SK-N-DZ (cell line): ENCODE data around the gene SMIM13.

Experiments
- DNase-seq: peaks from one replicate; pipeline ENCODE4 v3.0.0-alpha.2; 2015; ENCODE audit warnings: low spot score

The SMIM13 gene

GRCh38 chr6:11153447-11153846 lies 59.8 kb downstream of the SMIM13 start:
- no peak for DNase-seq

GRCh38 chr6:11155589-11155988 lies 62.0 kb downstream of the SMIM13 start:
- no peak for DNase-seq

DNA sequence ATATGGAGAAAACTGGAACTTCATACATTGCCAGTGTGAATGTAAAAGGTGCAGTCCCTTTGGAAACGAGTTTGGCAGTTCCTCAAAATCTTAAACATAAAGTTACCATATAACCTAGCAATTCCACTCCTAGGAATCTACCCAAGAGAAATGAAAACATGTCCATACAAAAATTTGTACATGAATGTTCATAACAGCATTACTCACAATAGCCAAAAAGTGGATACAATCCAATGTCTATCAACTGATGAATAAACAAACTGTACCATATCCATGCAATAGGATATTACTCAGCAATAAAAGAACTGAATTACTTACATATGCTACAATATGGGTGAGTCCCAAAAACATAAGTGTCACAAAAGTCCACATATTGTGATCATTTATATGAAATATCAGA lies 66.6 kb downstream of the SMIM13 start:
- no peak for DNase-seq

DNA sequence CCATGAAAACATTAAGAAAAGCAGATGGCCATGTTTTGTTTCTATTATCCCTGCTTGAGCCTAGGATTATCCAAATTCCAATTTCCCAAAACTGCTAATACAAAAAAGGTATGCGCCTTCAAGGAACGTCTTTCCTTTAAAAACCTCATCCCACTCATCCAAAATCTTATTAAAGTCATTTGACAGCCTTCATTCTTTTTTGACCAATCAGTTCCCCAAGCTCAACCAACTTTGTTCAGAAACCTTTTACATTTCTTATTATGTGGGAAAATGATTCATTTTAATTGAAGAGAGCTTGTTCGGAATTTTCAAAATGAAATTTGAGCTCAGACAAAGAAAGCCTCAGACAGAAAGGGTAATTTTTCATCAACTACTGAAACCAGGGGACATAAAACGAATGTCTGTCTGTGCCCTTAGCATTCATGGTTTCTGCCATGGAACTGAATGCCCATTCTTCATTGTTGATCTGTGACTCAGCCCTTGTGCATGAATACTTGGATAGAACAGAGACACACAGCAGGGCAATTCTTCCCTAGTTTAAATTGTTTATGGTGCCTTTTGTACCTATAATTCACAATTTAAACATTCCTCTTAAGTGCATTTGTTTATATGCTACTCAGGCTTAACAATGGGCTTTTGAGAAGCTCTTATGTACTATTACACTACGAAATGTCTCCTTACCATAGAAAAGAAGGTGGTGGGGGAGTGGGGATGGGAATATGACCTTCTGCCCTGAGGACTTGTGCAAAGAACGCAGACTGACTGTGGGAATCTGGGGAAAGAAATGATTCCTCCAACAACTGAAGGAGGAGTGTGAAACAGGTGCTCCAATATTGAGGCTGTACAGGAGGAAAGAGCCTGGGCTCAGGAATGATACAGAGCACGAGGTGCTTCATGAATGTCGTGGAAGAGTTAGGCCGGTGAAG lies 67.7 kb downstream of the SMIM13 start:
- DNase-seq, result no peak

- no peak for DNase-seq
These were observed 68.6 kb downstream of the SMIM13 start for GRCh38 chr6:11162262-11162661.

DNA sequence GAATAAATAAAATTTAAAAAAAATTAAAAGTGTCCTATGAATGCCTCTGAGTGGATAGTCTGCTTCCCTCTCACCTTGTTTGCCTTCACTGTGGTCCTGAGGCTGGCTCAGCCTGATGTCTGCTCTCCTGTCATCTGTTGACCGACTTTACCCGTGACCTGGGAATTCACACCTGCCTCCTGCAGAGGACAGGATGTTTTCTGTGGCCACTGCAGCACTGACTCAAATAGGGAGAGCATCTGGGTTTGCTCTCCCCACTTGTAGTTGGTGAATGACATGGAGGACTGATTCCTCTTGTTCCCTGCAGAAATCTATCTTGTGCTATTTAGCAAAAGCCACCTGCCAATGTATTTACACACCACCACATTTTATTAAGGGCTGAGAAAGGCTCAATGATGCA lies 70.3 kb downstream of the SMIM13 start:
- no peak for DNase-seq

GRCh38 chr6:11164717-11165646 lies 71.3 kb downstream of the SMIM13 start:
- DNase-seq, result no peak

DNA sequence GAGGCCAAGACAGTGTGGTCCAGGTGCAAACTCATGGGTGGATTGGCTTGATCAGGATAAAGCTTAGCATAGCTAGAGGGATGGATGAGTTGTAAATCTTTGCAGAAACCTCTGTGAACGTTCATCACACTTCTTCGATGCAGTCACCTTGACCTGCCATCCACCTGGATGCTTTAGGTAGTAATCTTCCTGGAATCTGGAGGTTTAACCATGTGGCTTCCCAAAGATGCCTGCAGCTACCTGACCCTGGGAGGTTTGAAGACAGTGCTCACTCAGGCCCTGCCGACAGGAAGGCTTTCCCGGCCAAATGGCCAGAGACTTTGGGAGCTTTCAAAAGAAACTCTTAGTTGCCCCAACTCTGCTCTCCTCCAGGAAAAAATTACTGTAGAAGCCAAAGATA lies 73.3 kb downstream of the SMIM13 start:
- no peak for DNase-seq

DNA sequence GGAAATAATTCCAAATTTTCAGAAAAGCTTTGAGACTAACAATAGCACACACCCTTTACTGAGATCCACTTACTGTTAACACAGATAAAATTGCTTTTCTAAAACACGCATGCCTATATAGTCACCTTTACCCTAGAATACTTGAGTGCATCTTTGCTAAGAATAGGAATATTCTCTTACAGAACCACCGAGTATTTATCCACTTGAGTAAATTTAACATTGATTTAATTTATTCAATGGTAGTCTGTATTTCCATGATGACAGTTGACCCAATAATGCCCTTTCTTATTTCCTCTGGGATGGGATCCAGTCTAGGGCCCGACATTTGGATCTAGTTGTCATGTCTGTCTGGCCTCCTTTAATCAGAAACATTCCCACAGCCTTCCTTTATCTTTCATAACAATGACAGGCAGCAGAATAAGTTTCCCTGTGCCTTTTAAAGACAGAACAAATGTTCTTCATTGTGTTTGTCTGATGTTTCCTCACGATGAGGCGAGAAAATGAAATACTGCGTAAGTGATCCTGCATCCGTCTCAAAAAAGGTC lies 74.5 kb downstream of the SMIM13 start:
- no peak for DNase-seq

GRCh38 chr6:11171952-11172351 lies 78.3 kb downstream of the SMIM13 start:
- no peak for DNase-seq

GRCh38 chr6:11172501-11173327 lies 79.1 kb downstream of the SMIM13 start:
- peak; percentile 60 for DNase-seq

- DNase-seq, result no peak
These were observed 80.6 kb downstream of the SMIM13 start for GRCh38 chr6:11174242-11174611.

- DNase-seq, result no peak
These were observed 83.6 kb downstream of the SMIM13 start for GRCh38 chr6:11177271-11177670.

GRCh38 chr6:11179088-11179418 lies 85.4 kb downstream of the SMIM13 start:
- no peak for DNase-seq

DNA sequence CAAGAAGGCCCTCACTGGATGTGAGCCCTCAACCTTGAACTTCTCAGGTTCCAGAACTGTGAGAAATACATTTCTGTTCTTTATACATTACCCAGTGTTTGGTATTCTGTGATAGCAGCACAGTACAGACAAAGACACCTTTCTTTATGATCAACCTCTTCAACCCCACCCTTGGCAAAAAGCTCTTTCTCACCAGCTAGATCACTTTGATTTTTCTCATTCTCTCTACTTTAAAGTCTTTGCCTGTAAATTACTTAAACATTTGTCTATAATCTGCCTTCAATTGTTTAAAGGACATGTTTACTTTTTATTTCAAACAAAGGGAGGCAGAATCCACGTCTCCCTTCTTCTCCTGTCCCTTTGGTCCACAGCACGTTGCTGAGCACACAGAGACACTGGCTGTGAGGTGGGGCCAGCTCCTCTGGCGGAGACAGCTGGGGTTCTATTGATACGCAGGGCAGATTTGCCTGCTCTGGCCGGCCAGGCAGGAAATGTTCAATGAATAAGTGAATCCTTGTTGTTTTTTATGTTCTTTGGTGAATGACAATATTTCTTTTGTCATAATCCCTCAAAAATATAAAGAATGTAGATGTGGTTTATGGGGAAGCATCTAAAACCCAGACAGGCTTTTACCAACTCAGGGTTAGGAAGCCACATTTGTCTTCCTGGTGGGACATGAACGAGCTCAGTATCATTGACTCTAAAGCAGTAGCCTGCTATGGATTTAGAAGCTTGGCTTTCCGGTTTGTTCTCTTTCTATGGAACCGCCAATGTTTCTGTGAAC lies 86.0 kb downstream of the SMIM13 start:
- no peak for DNase-seq

GRCh38 chr6:11181478-11182136 lies 88.0 kb downstream of the SMIM13 start:
- DNase-seq, result no peak

- no peak for DNase-seq
These were observed 90.2 kb downstream of the SMIM13 start for GRCh38 chr6:11183761-11184362.

DNA sequence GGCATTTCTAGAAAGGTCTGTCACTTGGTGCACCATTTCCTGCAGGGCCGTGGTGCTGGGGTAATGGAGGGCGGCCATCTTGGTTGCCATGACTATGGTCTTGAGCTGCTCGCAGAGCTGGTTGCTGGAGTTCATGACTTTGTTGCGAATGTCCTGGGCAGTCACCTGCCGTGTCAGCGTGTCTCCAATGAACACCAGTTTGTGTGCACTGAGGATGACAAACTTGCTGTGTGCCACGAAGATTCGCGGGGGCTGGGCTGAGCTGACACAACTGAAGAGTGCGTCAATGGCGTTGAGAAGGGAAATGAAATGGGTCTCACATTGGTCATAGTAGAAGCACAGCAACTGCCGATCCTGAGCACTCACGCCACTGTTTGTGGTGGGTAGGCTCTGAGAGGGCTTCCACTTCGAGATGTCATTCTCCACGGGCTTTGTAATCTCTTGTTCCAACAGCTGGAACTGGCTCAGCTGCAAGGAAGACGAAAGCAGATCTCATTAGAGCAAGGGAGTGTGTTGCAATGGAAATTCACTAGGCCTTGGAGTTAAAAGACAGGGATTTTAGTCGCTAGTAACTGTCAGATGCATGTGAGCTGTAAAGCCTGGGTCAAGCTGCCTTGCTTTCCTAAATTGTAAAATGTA lies 91.7 kb downstream of the SMIM13 start:
- DNase-seq, result no peak

GRCh38 chr6:11187301-11187700 lies 93.7 kb downstream of the SMIM13 start:
- no peak for DNase-seq
